Liver (tissue), 9 donors: ENCODE data around the gene ST8SIA3. TPM values are rescaled to one million over a fixed set of nuclear protein-coding genes. Genes with fewer than 3 reads are reported as not detected.

Experiments
- DNase-seq: peaks from one replicate; pipeline ENCODE4 v3.0.0-alpha.2; 2017; ENCODE audit warnings: low spot score
- H3K27ac ChIP-seq, 2 donors: one replicate each; pipeline ENCODE4 v1.7.0; 2013; ENCODE audit warnings: inconsistent platforms in 2 of 2, low read length in 2 of 2, control low read depth in 1 of 2, low read depth in 1 of 2, mild to moderate bottlenecking in 1 of 2
- H3K27me3 ChIP-seq, 4 donors: one replicate each; pipeline versions ENCODE4 v1.6.1 to v1.7.0; 2013; ENCODE audit warnings: low read length in 3 of 4, inconsistent platforms in 1 of 4, mild to moderate bottlenecking in 1 of 4, moderate library complexity in 1 of 4; ENCODE audit not compliant: control insufficient read depth in 4 of 4, insufficient read depth in 4 of 4
- H3K36me3 ChIP-seq, 4 donors: one replicate each; pipeline versions ENCODE4 v1.6.1 to v1.7.0; 2013; ENCODE audit warnings: low read length in 3 of 4, mild to moderate bottlenecking in 3 of 4, low read depth in 1 of 4, moderate library complexity in 1 of 4; ENCODE audit not compliant: control insufficient read depth in 4 of 4, insufficient read depth in 3 of 4
- H3K4me1 ChIP-seq, 4 donors: one replicate each; pipeline versions ENCODE4 v1.6.1 to v1.7.0; 2013; ENCODE audit warnings: low read length in 3 of 4, mild to moderate bottlenecking in 3 of 4, moderate library complexity in 1 of 4; ENCODE audit not compliant: control insufficient read depth in 4 of 4, insufficient read depth in 4 of 4
- H3K4me3 ChIP-seq, 3 donors: one replicate each; pipeline versions ENCODE4 v1.6.1 to v1.7.0; 2013; ENCODE audit warnings: low read length in 3 of 3, control low read depth in 1 of 3, low read depth in 1 of 3, mild to moderate bottlenecking in 1 of 3
- H3K9ac ChIP-seq, 2 donors: one replicate each; pipeline ENCODE4 v1.7.0; 2013; ENCODE audit warnings: low read length in 2 of 2, mild to moderate bottlenecking in 2 of 2, moderate library complexity in 2 of 2, control low read depth in 1 of 2, low read depth in 1 of 2
- H3K9me3 ChIP-seq, 4 donors: one replicate each; pipeline versions ENCODE4 v1.6.1 to v1.7.0; 2013; ENCODE audit warnings: low read length in 3 of 4; ENCODE audit not compliant: control insufficient read depth in 4 of 4
- ATF3 ChIP-seq: IDR thresholded peaks from 2 replicates; pipeline ENCODE4 v1.6.1; 2016; ENCODE audit warnings: antibody characterized with exemption
- EGR1 ChIP-seq, 2 donors: IDR thresholded peaks; 2 replicates each; pipeline ENCODE4 v1.6.1; 2016 to 2018; ENCODE audit warnings: antibody characterized with exemption in 2 of 2, low read depth in 2 of 2
- FOXA1 ChIP-seq: IDR thresholded peaks from 2 replicates; pipeline ENCODE4 v1.6.1; 2016; ENCODE audit warnings: antibody characterized with exemption
- FOXA2 ChIP-seq: IDR thresholded peaks from 2 replicates; pipeline ENCODE4 v1.6.1; 2016; ENCODE audit warnings: antibody characterized with exemption
- GABPA ChIP-seq, 2 donors: IDR thresholded peaks in 1 of 2; conservative IDR thresholded peaks in 1 of 2; 2 replicates each; pipeline ENCODE4 v1.6.1; 2016; ENCODE audit warnings: antibody characterized with exemption in 2 of 2, mild to moderate bottlenecking in 1 of 2, moderate library complexity in 1 of 2
- HNF4A ChIP-seq, 2 donors: conservative IDR thresholded peaks; 2 replicates each; pipeline ENCODE4 v1.6.1; 2016; ENCODE audit warnings: antibody characterized with exemption in 2 of 2, mild to moderate bottlenecking in 2 of 2
- MAX ChIP-seq: IDR thresholded peaks from 2 replicates; pipeline ENCODE4 v1.6.1; 2016; ENCODE audit warnings: antibody characterized with exemption
- NR2F2 ChIP-seq: IDR thresholded peaks from 2 replicates; pipeline ENCODE4 v1.6.1; 2016; ENCODE audit warnings: antibody characterized with exemption
- RAD21 ChIP-seq, 2 donors: IDR thresholded peaks; 2 replicates each; pipeline ENCODE4 v1.6.1; 2016; ENCODE audit warnings: antibody characterized with exemption in 2 of 2, mild to moderate bottlenecking in 2 of 2
- REST ChIP-seq: IDR thresholded peaks from 2 replicates; pipeline ENCODE4 v1.6.1; 2016; ENCODE audit warnings: antibody characterized with exemption, mild to moderate bottlenecking
- RXRA ChIP-seq, 2 donors: IDR thresholded peaks; 2 replicates each; pipeline ENCODE4 v1.6.1; 2017 to 2018; ENCODE audit warnings: antibody characterized with exemption in 2 of 2, mild to moderate bottlenecking in 1 of 2
- SP1 ChIP-seq: IDR thresholded peaks from 2 replicates; pipeline ENCODE4 v1.6.1; 2018; ENCODE audit warnings: antibody characterized with exemption, mild to moderate bottlenecking
- TAF1 ChIP-seq: conservative IDR thresholded peaks from 2 replicates; pipeline ENCODE4 v1.6.1; 2016; ENCODE audit warnings: antibody characterized with exemption, mild to moderate bottlenecking
- YY1 ChIP-seq: IDR thresholded peaks from 2 replicates; pipeline ENCODE4 v1.6.1; 2016; ENCODE audit warnings: antibody characterized with exemption, mild to moderate bottlenecking
- WGBS: extraction: QIAGEN DNeasy Blood & Tissue Kit; methylation state at CpG from one replicate; pipeline ENCODE4 v1.1.7; 2013; 5-methylcytosine and 5-hydroxymethylcytosine counted together
- polyA plus RNA-seq, 2 donors: library from polyadenylated mRNA; stranded (reverse) in 1 of 2; unstranded in 1 of 2; fragments of 200-250 nt in 1 of 2; fragments of >200 nt in 1 of 2; fragmentation: Nextera tagmentation in 1 of 2; extraction: Ambion mirVana in 1 of 2; gene quantifications; one replicate each; pipeline versions ENCODE4 v1.2.1 to v1.2.3, GENCODE V29; 2013 to 2015
- total RNA-seq, 2 donors: library from RNA; depleted of rRNA; stranded (reverse); fragments of >200 nt; gene quantifications; one replicate each; pipeline ENCODE4 v1.2.3, GENCODE V29; 2014
- TF ChIP-seq, protein P1 (sequence below): fragments of 150-350 bp; IDR thresholded peaks from 2 replicates; pipeline ENCODE4 v1.5.1; 2017; ENCODE audit warnings: improper control_type of control experiment, low read depth, low read length; ENCODE audit not compliant: missing input control
- TF ChIP-seq, protein P2 (sequence below): IDR thresholded peaks from 2 replicates; pipeline ENCODE4 v1.6.1; 2016; ENCODE audit warnings: antibody characterized with exemption
- donor health status: healthy.
- donor health status: healthy.
- donor health status: healthy.
- donor health status: healthy.
- donor health status: healthy.

The ST8SIA3 gene
- total and polyA plus RNA-seq, 4 donors: under 0.01 to 3.0 (median 0.32) TPM

- H3K27me3 ChIP-seq: no peaks in the 10 kb centered on the region
- no peaks in the 10 kb centered on the region for H3K36me3 ChIP-seq
- TF ChIP-seq EGR1 (IDR thresholded peaks at IDR 0.05; ENCODE audit: low read depth in 2 of 2) (no peak), ATF3 (no peak), GABPA (IDR thresholded peaks at IDR 0.05 in 1 of 2, conservative IDR thresholded peaks at IDR 0.05 in 1 of 2) (no peak), FOXA2 (no peak), YY1 (no peak), MAX (no peak), REST (no peak), SP1 (no peak), TAF1 (no peak), NR2F2 (no peak), RXRA (IDR thresholded peaks at IDR 0.05) (no peak), HNF4A (conservative IDR thresholded peaks at IDR 0.05) (no peak), FOXA1 (no peak)
- TF ChIP-seq, protein P1, sequence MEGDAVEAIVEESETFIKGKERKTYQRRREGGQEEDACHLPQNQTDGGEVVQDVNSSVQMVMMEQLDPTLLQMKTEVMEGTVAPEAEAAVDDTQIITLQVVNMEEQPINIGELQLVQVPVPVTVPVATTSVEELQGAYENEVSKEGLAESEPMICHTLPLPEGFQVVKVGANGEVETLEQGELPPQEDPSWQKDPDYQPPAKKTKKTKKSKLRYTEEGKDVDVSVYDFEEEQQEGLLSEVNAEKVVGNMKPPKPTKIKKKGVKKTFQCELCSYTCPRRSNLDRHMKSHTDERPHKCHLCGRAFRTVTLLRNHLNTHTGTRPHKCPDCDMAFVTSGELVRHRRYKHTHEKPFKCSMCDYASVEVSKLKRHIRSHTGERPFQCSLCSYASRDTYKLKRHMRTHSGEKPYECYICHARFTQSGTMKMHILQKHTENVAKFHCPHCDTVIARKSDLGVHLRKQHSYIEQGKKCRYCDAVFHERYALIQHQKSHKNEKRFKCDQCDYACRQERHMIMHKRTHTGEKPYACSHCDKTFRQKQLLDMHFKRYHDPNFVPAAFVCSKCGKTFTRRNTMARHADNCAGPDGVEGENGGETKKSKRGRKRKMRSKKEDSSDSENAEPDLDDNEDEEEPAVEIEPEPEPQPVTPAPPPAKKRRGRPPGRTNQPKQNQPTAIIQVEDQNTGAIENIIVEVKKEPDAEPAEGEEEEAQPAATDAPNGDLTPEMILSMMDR: no peak
- TF ChIP-seq, protein P2, sequence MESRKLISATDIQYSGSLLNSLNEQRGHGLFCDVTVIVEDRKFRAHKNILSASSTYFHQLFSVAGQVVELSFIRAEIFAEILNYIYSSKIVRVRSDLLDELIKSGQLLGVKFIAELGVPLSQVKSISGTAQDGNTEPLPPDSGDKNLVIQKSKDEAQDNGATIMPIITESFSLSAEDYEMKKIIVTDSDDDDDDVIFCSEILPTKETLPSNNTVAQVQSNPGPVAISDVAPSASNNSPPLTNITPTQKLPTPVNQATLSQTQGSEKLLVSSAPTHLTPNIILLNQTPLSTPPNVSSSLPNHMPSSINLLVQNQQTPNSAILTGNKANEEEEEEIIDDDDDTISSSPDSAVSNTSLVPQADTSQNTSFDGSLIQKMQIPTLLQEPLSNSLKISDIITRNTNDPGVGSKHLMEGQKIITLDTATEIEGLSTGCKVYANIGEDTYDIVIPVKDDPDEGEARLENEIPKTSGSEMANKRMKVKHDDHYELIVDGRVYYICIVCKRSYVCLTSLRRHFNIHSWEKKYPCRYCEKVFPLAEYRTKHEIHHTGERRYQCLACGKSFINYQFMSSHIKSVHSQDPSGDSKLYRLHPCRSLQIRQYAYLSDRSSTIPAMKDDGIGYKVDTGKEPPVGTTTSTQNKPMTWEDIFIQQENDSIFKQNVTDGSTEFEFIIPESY: no peak
- H3K9me3 ChIP-seq: no peaks in the 10 kb centered on the region
- H3K27ac ChIP-seq: no peak overlapping the region
- H3K9ac ChIP-seq: no peak overlapping the region
- DNase-seq: no peak
- peaks cover 0 to 1% (median 0%) of the 10 kb centered on the region in 4 donors for H3K4me1 ChIP-seq
- H3K4me3 ChIP-seq: no peak overlapping the region
Observed at GRCh38 chr18:57362714-57363113, 10.4 kb downstream of the ST8SIA3 start.

- Histone ChIP-seq H3K4me1 (peaks cover 0 to 1% (median 0%) of the 10 kb centered on the region in 4 donors), H3K27me3 (no peaks in the 10 kb centered on the region), H3K9ac (no peak overlapping the region), H3K27ac (no peak overlapping the region), H3K36me3 (no peaks in the 10 kb centered on the region), H3K4me3 (no peak overlapping the region), H3K9me3 (no peaks in the 10 kb centered on the region)
- TF ChIP-seq GABPA (IDR thresholded peaks at IDR 0.05 in 1 of 2, conservative IDR thresholded peaks at IDR 0.05 in 1 of 2): no peak
- TF ChIP-seq FOXA2: no peak
- no peak for TF ChIP-seq NR2F2
- TF ChIP-seq, protein P1: no peak
- TF ChIP-seq SP1: no peak
- TF ChIP-seq YY1: no peak
- no peak for TF ChIP-seq ATF3
- TF ChIP-seq RAD21 (IDR thresholded peaks at IDR 0.05): no peak
- TF ChIP-seq RXRA (IDR thresholded peaks at IDR 0.05): no peak
- no peak for TF ChIP-seq MAX
- 71% methylated on average over 2 of the region's 2 CpGs for WGBS
- DNase-seq: no peak
Observed at GRCh38 chr18:57364460-57364859, 12.1 kb downstream of the ST8SIA3 start.
